Epithelial cell of esophagus (primary cell): Measurements from ENCODE around the gene NEB.

Experiments
- DNase-seq: peaks from one replicate; pipeline ENCODE4 v3.0.0; 2010; ENCODE audit warnings: low read depth
- H3K4me3 ChIP-seq: 2 replicates; pipeline ENCODE4 v1.5.1; 2011; ENCODE audit warnings: mild to moderate bottlenecking, low read length, control low read depth
- TF ChIP-seq, protein P1 (sequence below): IDR thresholded peaks from 2 replicates; pipeline ENCODE4 v1.5.1; 2011; ENCODE audit warnings: low read depth, mild to moderate bottlenecking, low read length, control low read depth, inconsistent platforms; ENCODE audit not compliant: insufficient read depth; ENCODE audit errors: missing control alignments

NEB gene

DNA sequence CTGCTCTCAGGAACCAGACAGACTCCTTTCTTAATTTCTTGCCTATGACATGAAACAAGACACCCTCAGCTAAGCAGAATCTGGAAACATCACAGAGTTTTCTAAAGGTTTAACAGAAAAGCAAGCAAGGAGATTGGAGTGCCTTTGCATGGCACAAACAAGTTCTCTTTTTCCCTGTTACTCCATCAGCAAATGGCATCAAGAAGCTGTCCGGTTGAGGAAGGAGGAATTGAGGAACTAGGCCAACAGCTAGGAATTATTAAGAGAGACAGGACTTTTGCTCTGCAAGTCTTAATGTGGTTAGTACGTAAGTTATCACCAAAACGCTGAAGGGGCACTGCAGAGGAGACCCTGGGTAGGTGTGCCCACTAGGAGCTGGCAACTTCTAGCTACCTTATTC, 53.2 kb downstream of the NEB start:
- DNase-seq, result no peak
- H3K4me3 ChIP-seq, result no peak overlapping the region
- TF ChIP-seq, protein P1, sequence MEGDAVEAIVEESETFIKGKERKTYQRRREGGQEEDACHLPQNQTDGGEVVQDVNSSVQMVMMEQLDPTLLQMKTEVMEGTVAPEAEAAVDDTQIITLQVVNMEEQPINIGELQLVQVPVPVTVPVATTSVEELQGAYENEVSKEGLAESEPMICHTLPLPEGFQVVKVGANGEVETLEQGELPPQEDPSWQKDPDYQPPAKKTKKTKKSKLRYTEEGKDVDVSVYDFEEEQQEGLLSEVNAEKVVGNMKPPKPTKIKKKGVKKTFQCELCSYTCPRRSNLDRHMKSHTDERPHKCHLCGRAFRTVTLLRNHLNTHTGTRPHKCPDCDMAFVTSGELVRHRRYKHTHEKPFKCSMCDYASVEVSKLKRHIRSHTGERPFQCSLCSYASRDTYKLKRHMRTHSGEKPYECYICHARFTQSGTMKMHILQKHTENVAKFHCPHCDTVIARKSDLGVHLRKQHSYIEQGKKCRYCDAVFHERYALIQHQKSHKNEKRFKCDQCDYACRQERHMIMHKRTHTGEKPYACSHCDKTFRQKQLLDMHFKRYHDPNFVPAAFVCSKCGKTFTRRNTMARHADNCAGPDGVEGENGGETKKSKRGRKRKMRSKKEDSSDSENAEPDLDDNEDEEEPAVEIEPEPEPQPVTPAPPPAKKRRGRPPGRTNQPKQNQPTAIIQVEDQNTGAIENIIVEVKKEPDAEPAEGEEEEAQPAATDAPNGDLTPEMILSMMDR, result no peak

DNA sequence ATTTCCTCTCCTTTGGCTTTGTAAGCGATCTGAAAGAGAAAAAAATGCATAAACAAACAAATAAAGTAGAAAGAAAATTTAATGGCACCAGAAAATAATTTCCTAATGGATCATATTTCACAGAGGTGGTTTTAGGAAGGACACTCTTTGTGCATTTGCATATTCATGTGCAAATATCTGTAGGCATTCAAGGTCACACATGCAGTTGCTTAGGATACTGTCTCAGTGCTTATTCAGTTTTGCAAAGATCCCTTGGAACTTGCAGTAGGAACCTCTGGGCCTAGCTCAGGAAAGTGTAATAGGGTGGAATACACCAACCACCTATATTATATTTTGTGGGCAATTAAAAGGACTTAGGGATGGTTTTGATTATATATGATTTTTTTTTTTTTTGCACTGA, 54.3 kb downstream of the NEB start:
- TF ChIP-seq, protein P1, result no peak
- no peak for DNase-seq
- no peak overlapping the region for H3K4me3 ChIP-seq

DNA sequence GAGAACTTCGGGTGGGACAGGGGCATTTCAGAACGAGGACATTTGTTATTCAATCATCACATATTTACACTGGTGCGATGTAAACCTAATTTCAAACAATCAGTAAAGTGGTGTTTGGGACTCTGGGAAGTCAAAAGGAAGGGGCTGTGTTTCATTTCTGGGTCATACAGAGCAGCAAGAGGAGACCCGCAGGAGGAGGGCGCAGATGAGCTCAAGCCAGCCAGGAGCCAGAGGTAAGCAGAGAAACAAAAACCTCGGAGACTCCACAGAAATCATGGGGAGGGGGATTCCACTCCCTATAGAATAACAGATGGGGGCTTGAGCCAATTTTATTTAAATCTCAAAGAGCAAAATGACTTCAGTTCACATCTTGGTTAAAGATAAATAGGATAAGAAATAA, 55.4 kb downstream of the NEB start:
- H3K4me3 ChIP-seq, result no peak overlapping the region
- TF ChIP-seq, protein P1, result no peak
- DNase-seq, result no peak

DNA sequence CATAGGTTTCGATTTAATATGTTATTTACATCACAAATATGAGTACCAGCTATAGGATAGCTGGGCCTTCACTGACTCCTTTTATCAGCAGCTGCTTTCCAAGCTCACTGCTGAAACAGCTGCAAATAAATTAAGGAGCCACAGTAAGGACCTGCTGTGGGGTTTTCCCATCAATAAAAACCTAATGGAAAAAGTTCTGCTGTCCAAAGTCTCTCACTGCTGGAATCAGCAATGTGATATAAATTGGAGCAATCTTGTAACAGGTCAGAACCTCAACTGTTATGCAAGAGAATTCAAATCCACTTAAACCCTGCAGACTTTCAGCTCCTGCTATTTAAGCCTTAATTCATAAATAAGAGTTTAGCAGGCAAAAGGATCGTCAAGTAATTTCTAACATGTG, 61.3 kb downstream of the NEB start:
- H3K4me3 ChIP-seq, result no peak overlapping the region
- DNase-seq, result no peak
- TF ChIP-seq, protein P1, result no peak

DNA sequence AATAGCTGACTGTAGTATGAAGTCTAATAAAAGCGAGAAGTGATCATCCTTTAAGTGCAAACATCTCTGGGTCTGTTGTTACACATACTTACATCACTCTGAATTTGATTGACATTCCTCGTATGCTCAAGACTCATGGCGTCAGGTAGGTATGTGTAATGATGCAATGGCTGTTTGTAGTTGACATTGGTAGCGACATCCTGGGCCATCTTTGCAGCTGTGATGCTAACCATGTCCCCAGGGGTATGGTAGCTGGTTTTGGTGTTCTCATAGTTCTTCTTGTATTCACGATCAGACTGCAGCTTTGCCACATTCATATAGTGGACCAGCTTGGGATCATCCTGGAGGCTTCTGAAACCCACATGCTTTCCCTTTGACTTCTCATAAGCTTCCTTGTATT, 62.0 kb downstream of the NEB start:
- no peak overlapping the region for H3K4me3 ChIP-seq
- TF ChIP-seq, protein P1, result no peak
- DNase-seq, result no peak

DNA sequence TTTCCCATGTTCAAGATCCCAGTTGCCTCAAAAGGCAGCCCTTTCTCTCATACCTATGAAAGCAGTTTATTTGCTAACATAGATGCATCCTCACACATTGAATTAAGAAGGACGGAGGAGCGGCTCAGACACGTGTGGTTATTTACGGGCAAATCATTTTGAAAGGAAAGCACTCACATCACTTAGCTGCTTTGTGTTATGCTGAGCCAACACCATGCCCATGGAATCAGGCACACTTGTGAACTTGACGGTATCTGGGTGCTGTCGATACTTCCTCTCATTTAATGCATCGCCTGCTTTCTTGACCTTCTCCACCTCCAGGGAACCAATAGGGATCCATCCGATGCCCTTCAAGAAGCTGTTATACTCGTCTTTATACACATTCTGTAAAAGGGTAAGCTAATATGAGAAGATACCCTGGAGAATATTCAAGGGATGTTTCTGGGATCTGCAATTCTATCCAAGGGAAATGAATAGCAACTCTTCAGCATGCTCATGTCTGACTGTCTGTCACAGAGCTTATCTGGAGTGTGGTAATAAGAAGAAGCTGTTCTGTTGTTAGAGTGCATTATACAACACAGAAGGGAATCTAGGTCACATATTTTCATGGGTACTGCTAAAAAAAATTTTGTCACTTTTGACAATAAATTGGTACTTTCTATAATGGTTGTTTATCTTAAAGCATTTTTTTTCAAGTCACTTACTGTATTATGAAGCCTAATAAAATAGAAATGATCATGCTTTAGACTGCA, 63.3 kb downstream of the NEB start:
- TF ChIP-seq, protein P1, result no peak
- no peak overlapping the region for H3K4me3 ChIP-seq
- DNase-seq, result no peak

DNA sequence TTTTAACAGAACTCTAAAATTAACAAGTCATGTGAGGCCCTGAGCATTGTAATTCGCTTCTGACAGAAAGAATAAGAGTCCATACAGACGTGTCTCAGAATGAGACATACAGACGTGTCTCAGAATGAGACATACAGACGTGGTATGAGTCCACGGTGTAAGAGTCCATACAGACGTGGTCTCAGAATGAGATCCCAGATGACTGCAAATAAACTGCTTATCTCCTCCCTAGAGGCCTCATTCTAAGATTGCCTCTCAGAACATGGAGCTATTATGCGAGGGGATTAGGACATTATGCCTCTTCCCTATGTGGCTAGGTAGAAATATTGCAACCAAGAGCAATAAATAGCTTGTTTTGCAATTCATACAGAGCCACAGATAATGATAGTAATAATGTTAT, 63.9 kb downstream of the NEB start:
- TF ChIP-seq, protein P1, result no peak
- no peak overlapping the region for H3K4me3 ChIP-seq
- DNase-seq, result no peak
